Measurements from ENCODE around the gene TMA7B.

The TMA7B gene

DNA sequence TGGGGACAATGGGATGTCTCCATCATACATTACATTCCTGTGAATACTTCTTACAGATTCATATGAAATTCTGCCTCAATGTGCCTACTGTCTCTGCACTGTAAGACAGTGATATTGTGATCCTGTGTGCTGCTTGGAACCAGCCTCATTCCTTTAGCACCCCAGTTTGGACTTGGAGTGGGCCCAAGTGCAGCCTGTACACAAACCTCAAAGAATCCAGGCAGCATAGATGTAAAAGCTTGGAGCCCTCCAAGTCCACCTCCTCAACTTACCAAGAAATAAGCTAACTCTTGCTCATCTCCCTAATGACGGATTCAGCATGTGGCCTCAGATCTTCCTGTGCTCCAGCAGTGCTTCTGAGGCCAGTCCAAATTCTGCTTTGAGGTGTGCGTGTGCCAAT, 34.9 kb upstream of the TMA7B start:
- no peak overlapping the region for H3K4me3 ChIP-seq (replicated peaks in 1 of 2; ENCODE audit: low read depth in 2 of 2, low read length in 2 of 2)
- TF ChIP-seq CTCF (IDR thresholded peaks at IDR 0.05; ENCODE audit: low read depth, low read length): no peak

DNA sequence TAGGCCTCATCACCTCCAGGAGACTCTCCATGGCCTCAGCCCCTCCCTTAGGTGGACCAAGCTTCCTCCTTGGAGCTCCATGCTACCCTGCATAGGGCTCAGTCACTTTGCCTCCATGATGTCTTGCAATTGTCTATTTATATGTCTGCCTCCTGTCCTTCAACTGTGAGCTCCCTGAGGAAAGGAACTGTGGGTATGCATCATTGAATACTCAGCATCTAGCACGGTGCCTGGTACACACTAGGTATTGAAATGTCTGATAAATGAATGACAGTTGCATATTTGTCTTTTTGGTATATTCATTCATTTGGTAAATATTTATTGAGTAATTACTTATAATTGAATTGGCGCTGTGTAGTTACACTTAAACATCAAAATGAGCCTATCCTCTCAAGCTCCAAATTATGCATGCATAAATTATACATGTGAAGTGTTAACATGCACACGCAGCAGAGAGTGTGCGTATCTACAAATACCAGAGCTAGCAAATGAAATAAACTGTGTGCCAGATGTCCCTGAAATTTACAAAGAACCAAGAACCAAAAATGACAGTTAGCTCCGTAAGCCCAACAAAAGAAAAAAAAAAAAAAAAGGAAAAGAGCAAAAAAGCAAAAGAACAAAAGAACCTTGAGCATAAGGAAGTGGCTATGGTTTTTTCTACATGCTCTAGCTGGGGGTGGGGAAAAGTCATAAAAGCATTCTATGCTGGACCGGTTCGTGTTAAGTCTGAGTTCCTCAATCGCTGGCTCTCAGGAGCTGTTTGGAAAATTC, 34.1 kb upstream of the TMA7B start:
- no peak for TF ChIP-seq CTCF (IDR thresholded peaks at IDR 0.05; ENCODE audit: low read depth, low read length)
- H3K4me3 ChIP-seq (replicated peaks in 1 of 2; ENCODE audit: low read depth in 2 of 2, low read length in 2 of 2): no peak overlapping the region
- DNase-seq (ENCODE audit: low read depth in 2 of 2): no peak

More for the DNA sequence above, 34.9 kb upstream of the TMA7B start:
- DNase-seq (ENCODE audit: low read depth in 2 of 2): no peak

- no peak for DNase-seq (ENCODE audit: low read depth in 2 of 2)
- no peak overlapping the region for H3K4me3 ChIP-seq (replicated peaks in 1 of 2; ENCODE audit: low read depth in 2 of 2, low read length in 2 of 2)
- no peak for TF ChIP-seq CTCF (IDR thresholded peaks at IDR 0.05; ENCODE audit: low read depth, low read length)
Observed at GRCh38 chr22:39926753-39927152, 33.4 kb upstream of the TMA7B start.

GRCh38 chr22:39927544-39927943, 32.7 kb upstream of the TMA7B start:
- no peak overlapping the region for H3K4me3 ChIP-seq (replicated peaks in 1 of 2; ENCODE audit: low read depth in 2 of 2, low read length in 2 of 2)
- no peak for DNase-seq (ENCODE audit: low read depth in 2 of 2)
- no peak for TF ChIP-seq CTCF (IDR thresholded peaks at IDR 0.05; ENCODE audit: low read depth, low read length)

DNA sequence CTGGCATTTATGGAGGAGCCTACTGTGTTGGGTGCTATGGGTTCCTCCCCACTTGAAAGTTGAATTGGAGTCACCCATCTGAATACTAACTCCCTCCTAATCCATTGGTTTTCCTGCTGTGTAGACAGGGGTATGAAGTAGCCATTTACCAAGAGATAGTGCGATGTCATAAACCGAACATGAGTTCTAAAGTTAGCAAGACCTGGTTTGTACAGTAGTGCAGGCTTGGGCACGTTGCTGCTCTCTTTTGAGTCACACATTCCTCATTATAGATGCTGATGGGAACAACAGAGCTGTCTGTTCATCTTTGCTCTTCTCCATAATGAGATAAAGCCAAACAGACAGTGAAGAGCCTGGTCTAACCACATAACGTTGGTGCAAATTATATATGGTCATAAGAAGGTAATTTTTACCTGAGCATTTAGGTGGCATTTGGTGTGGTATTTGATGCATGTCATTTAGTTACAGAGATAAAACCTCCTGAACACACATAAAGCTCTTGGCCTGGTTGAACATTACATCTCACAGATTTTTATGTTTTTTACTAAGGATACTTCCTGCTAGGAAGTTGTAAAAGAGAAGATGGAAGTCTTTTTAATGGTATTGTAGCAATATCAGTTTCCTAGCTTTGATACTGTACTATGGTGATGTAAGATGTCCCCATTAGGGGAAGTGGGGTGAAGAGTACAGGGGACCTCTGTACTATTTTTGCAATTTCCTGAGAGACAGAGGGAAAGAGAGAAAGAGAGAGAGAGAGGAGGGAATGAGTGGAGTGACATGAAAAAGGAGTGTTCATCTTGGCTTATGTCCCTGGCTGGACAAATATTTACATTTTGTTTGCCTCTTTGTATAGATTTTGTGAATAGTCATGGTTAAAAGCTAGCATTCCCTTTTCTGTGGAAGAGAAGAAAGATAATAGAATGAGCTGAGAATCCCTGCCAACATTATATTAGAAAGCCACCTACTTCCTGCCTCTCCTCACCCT, 31.4 kb upstream of the TMA7B start:
- TF ChIP-seq CTCF (IDR thresholded peaks at IDR 0.05; ENCODE audit: low read depth, low read length): no peak
- H3K4me3 ChIP-seq (replicated peaks in 1 of 2; ENCODE audit: low read depth in 2 of 2, low read length in 2 of 2): no peak overlapping the region
- no peak for DNase-seq (ENCODE audit: low read depth in 2 of 2)

DNA sequence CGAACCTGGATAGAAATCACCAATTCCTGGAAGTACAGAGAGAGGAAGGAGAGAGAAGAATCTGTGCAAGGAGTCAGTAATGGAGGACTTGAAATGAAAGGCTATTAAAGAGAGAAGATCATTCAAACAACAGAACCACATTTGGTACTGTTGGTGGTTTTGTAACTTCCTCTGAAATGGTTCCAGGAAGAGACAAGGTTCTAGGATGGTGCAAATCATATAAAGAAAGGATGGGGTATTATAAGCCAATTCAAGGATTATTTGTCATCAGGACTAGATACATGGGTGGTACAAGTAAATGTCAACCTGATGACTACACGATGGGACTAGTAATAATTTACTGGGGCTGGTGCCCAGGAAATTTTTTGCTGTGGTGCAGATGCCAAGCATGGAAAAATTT, 28.9 kb upstream of the TMA7B start:
- no peak for TF ChIP-seq CTCF (IDR thresholded peaks at IDR 0.05; ENCODE audit: low read depth, low read length)
- DNase-seq (ENCODE audit: low read depth in 2 of 2): no peak
- no peak overlapping the region for H3K4me3 ChIP-seq (replicated peaks in 1 of 2; ENCODE audit: low read depth in 2 of 2, low read length in 2 of 2)

All from cardiac fibroblast (primary cell).